GM12878 (cell line): ENCODE results near the gene CEACAM4. TPM values are rescaled to one million over a fixed set of nuclear protein-coding genes. Genes with fewer than 3 reads are reported as not detected.

Source experiments
- BHLHE40 ChIP-seq, 2 experiments: fragments of 450-650 bp in 1 of 2; IDR thresholded peaks; 2 replicates each; pipeline ENCODE4 v1.6.1; 2011 to 2017; ENCODE audit warnings: low read depth in 2 of 2, borderline replicate concordance in 1 of 2, improper control_type of control experiment in 1 of 2, low read length in 1 of 2, mild to moderate bottlenecking in 1 of 2
- SIX5 ChIP-seq: IDR thresholded peaks from 2 replicates; pipeline ENCODE4 v1.6.1; 2011; ENCODE audit warnings: mild to moderate bottlenecking, low read depth, low read length, moderate library complexity; ENCODE audit not compliant: severe bottlenecking
- SKIL ChIP-seq: fragments of 450-650 bp; IDR thresholded peaks from 2 replicates; pipeline ENCODE4 v1.6.1; 2017; ENCODE audit warnings: mild to moderate bottlenecking, low read depth, inconsistent platforms; ENCODE audit not compliant: poor library complexity, severe bottlenecking
- SUZ12 ChIP-seq: fragments of 200-600 bp; sonication (generic); IDR thresholded peaks from one replicate; pipeline ENCODE4 v1.6.1; 2018; ENCODE audit warnings: antibody characterized with exemption, mild to moderate bottlenecking; ENCODE audit not compliant: unreplicated experiment
- ZNF687 ChIP-seq: fragments of 450-650 bp; IDR thresholded peaks from 2 replicates; pipeline ENCODE4 v1.6.1; 2017; ENCODE audit warnings: mild to moderate bottlenecking, moderate library complexity
- polyA plus RNA-seq, 11 experiments: library from polyadenylated mRNA; depleted of rRNA in 4 of 11; unstranded in 6 of 11; stranded (reverse) in 5 of 11; fragments of >200 nt; fragmentation: Nextera tagmentation in 4 of 11; fragmentation: Illumina TruSeq in 1 of 11; extraction: Ambion mirVana in 4 of 11; extraction: Trizol in 1 of 11; gene quantifications; 1 replicate in 1 of 11; 2 replicates in 10 of 11; pipeline versions ENCODE4 v1.2.1 to v1.2.3, GENCODE V29; 2011 to 2016; ENCODE audit warnings: inconsistent platforms in 2 of 11, missing spikeins in 2 of 11, low read depth in 1 of 11
- total RNA-seq, 4 experiments: library from RNA; depleted of rRNA in 3 of 4; stranded (reverse); fragments of >200 nt in 3 of 4; fragmentation: Illumina TruSeq in 1 of 4; extraction: Trizol in 1 of 4; gene quantifications; 2 replicates each; pipeline versions ENCODE4 v1.2.1 to v1.2.3, GENCODE V29; 2013 to 2021

Gene CEACAM4
- total and polyA plus RNA-seq, 10 of the 15 experiments (the other 5 are each of a cell fraction or from before 2014, with no cell fraction given): not detected

GRCh38 chr19:41641879-41642485, 15.1 kb upstream of the CEACAM4 start (continued):
- no peak for TF ChIP-seq SIX5
- TF ChIP-seq ZNF687: no peak
- TF ChIP-seq SUZ12: no peak
- no peak for TF ChIP-seq BHLHE40 (IDR thresholded peaks at IDR 0.05; ENCODE audit: borderline replicate concordance in 1 of 2, low read depth in 2 of 2, low read length in 1 of 2)
- no peak for TF ChIP-seq SKIL
